Liver (tissue), 9 donors: ENCODE measurements around the gene KLHL40. TPM values are rescaled to one million over a fixed set of nuclear protein-coding genes. Genes with fewer than 3 reads are reported as not detected.

Experiments used
- DNase-seq: peaks from one replicate; pipeline ENCODE4 v3.0.0-alpha.2; 2017; ENCODE audit warnings: low spot score
- H3K27ac ChIP-seq, 2 donors: one replicate each; pipeline ENCODE4 v1.7.0; 2013; ENCODE audit warnings: inconsistent platforms in 2 of 2, low read length in 2 of 2, control low read depth in 1 of 2, low read depth in 1 of 2, mild to moderate bottlenecking in 1 of 2
- H3K27me3 ChIP-seq, 4 donors: one replicate each; pipeline versions ENCODE4 v1.6.1 to v1.7.0; 2013; ENCODE audit warnings: low read length in 3 of 4, inconsistent platforms in 1 of 4, mild to moderate bottlenecking in 1 of 4, moderate library complexity in 1 of 4; ENCODE audit not compliant: control insufficient read depth in 4 of 4, insufficient read depth in 4 of 4
- H3K36me3 ChIP-seq, 4 donors: one replicate each; pipeline versions ENCODE4 v1.6.1 to v1.7.0; 2013; ENCODE audit warnings: low read length in 3 of 4, mild to moderate bottlenecking in 3 of 4, low read depth in 1 of 4, moderate library complexity in 1 of 4; ENCODE audit not compliant: control insufficient read depth in 4 of 4, insufficient read depth in 3 of 4
- H3K4me1 ChIP-seq, 4 donors: one replicate each; pipeline versions ENCODE4 v1.6.1 to v1.7.0; 2013; ENCODE audit warnings: low read length in 3 of 4, mild to moderate bottlenecking in 3 of 4, moderate library complexity in 1 of 4; ENCODE audit not compliant: control insufficient read depth in 4 of 4, insufficient read depth in 4 of 4
- H3K4me3 ChIP-seq, 3 donors: one replicate each; pipeline versions ENCODE4 v1.6.1 to v1.7.0; 2013; ENCODE audit warnings: low read length in 3 of 3, control low read depth in 1 of 3, low read depth in 1 of 3, mild to moderate bottlenecking in 1 of 3
- H3K9ac ChIP-seq, 2 donors: one replicate each; pipeline ENCODE4 v1.7.0; 2013; ENCODE audit warnings: low read length in 2 of 2, mild to moderate bottlenecking in 2 of 2, moderate library complexity in 2 of 2, control low read depth in 1 of 2, low read depth in 1 of 2
- H3K9me3 ChIP-seq, 4 donors: one replicate each; pipeline versions ENCODE4 v1.6.1 to v1.7.0; 2013; ENCODE audit warnings: low read length in 3 of 4; ENCODE audit not compliant: control insufficient read depth in 4 of 4
- ATF3 ChIP-seq: IDR thresholded peaks from 2 replicates; pipeline ENCODE4 v1.6.1; 2016; ENCODE audit warnings: antibody characterized with exemption
- CTCF ChIP-seq: fragments of 150-350 bp; IDR thresholded peaks from 2 replicates; pipeline ENCODE4 v1.5.1; 2017; ENCODE audit warnings: improper control_type of control experiment, low read depth, low read length; ENCODE audit not compliant: missing input control
- EGR1 ChIP-seq, 2 donors: IDR thresholded peaks; 2 replicates each; pipeline ENCODE4 v1.6.1; 2016 to 2018; ENCODE audit warnings: antibody characterized with exemption in 2 of 2, low read depth in 2 of 2
- FOXA2 ChIP-seq: IDR thresholded peaks from 2 replicates; pipeline ENCODE4 v1.6.1; 2016; ENCODE audit warnings: antibody characterized with exemption
- GABPA ChIP-seq, 2 donors: IDR thresholded peaks in 1 of 2; conservative IDR thresholded peaks in 1 of 2; 2 replicates each; pipeline ENCODE4 v1.6.1; 2016; ENCODE audit warnings: antibody characterized with exemption in 2 of 2, mild to moderate bottlenecking in 1 of 2, moderate library complexity in 1 of 2
- HNF4A ChIP-seq, 2 donors: conservative IDR thresholded peaks; 2 replicates each; pipeline ENCODE4 v1.6.1; 2016; ENCODE audit warnings: antibody characterized with exemption in 2 of 2, mild to moderate bottlenecking in 2 of 2
- HNF4G ChIP-seq: IDR thresholded peaks from 2 replicates; pipeline ENCODE4 v1.6.1; 2016; ENCODE audit warnings: antibody characterized with exemption
- JUND ChIP-seq, 2 donors: IDR thresholded peaks; 2 replicates each; pipeline ENCODE4 v1.6.1; 2016; ENCODE audit warnings: antibody characterized with exemption in 2 of 2
- MAX ChIP-seq: IDR thresholded peaks from 2 replicates; pipeline ENCODE4 v1.6.1; 2016; ENCODE audit warnings: antibody characterized with exemption
- NR2F2 ChIP-seq: IDR thresholded peaks from 2 replicates; pipeline ENCODE4 v1.6.1; 2016; ENCODE audit warnings: antibody characterized with exemption
- RAD21 ChIP-seq, 2 donors: IDR thresholded peaks; 2 replicates each; pipeline ENCODE4 v1.6.1; 2016; ENCODE audit warnings: antibody characterized with exemption in 2 of 2, mild to moderate bottlenecking in 2 of 2
- RXRA ChIP-seq, 2 donors: IDR thresholded peaks; 2 replicates each; pipeline ENCODE4 v1.6.1; 2017 to 2018; ENCODE audit warnings: antibody characterized with exemption in 2 of 2, mild to moderate bottlenecking in 1 of 2
- SP1 ChIP-seq: IDR thresholded peaks from 2 replicates; pipeline ENCODE4 v1.6.1; 2018; ENCODE audit warnings: antibody characterized with exemption, mild to moderate bottlenecking
- TAF1 ChIP-seq: conservative IDR thresholded peaks from 2 replicates; pipeline ENCODE4 v1.6.1; 2016; ENCODE audit warnings: antibody characterized with exemption, mild to moderate bottlenecking
- YY1 ChIP-seq: IDR thresholded peaks from 2 replicates; pipeline ENCODE4 v1.6.1; 2016; ENCODE audit warnings: antibody characterized with exemption, mild to moderate bottlenecking
- ZBTB33 ChIP-seq: IDR thresholded peaks from 2 replicates; pipeline ENCODE4 v1.6.1; 2016; ENCODE audit warnings: antibody characterized with exemption
- WGBS: extraction: QIAGEN DNeasy Blood & Tissue Kit; methylation state at CpG from one replicate; pipeline ENCODE4 v1.1.7; 2013; 5-methylcytosine and 5-hydroxymethylcytosine counted together
- polyA plus RNA-seq, 2 donors: library from polyadenylated mRNA; stranded (reverse) in 1 of 2; unstranded in 1 of 2; fragments of 200-250 nt in 1 of 2; fragments of >200 nt in 1 of 2; fragmentation: Nextera tagmentation in 1 of 2; extraction: Ambion mirVana in 1 of 2; gene quantifications; one replicate each; pipeline versions ENCODE4 v1.2.1 to v1.2.3, GENCODE V29; 2013 to 2015
- total RNA-seq, 2 donors: library from RNA; depleted of rRNA; stranded (reverse); fragments of >200 nt; gene quantifications; one replicate each; pipeline ENCODE4 v1.2.3, GENCODE V29; 2014
- TF ChIP-seq, protein P1 (sequence below): IDR thresholded peaks from 2 replicates; pipeline ENCODE4 v1.6.1; 2016; ENCODE audit warnings: antibody characterized with exemption, mild to moderate bottlenecking
- donor health status: healthy.
- donor health status: healthy.
- donor health status: healthy.
- donor health status: healthy.
- donor health status: healthy.

KLHL40 gene
- total and polyA plus RNA-seq, 4 donors = not detected

- TF ChIP-seq YY1 (no peak), HNF4G (no peak), HNF4A (conservative IDR thresholded peaks at IDR 0.05) (no peak), EGR1 (IDR thresholded peaks at IDR 0.05; ENCODE audit: low read depth in 2 of 2) (no peak), GABPA (IDR thresholded peaks at IDR 0.05 in 1 of 2, conservative IDR thresholded peaks at IDR 0.05 in 1 of 2) (no peak), ZBTB33 (no peak), CTCF (no peak), FOXA2 (no peak), MAX (no peak), RAD21 (IDR thresholded peaks at IDR 0.05) (no peak), SP1 (no peak), JUND (IDR thresholded peaks at IDR 0.05) (no peak), RXRA (IDR thresholded peaks at IDR 0.05) (no peak)
- TF ChIP-seq, protein P1, sequence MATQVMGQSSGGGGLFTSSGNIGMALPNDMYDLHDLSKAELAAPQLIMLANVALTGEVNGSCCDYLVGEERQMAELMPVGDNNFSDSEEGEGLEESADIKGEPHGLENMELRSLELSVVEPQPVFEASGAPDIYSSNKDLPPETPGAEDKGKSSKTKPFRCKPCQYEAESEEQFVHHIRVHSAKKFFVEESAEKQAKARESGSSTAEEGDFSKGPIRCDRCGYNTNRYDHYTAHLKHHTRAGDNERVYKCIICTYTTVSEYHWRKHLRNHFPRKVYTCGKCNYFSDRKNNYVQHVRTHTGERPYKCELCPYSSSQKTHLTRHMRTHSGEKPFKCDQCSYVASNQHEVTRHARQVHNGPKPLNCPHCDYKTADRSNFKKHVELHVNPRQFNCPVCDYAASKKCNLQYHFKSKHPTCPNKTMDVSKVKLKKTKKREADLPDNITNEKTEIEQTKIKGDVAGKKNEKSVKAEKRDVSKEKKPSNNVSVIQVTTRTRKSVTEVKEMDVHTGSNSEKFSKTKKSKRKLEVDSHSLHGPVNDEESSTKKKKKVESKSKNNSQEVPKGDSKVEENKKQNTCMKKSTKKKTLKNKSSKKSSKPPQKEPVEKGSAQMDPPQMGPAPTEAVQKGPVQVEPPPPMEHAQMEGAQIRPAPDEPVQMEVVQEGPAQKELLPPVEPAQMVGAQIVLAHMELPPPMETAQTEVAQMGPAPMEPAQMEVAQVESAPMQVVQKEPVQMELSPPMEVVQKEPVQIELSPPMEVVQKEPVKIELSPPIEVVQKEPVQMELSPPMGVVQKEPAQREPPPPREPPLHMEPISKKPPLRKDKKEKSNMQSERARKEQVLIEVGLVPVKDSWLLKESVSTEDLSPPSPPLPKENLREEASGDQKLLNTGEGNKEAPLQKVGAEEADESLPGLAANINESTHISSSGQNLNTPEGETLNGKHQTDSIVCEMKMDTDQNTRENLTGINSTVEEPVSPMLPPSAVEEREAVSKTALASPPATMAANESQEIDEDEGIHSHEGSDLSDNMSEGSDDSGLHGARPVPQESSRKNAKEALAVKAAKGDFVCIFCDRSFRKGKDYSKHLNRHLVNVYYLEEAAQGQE = no peak
- H3K27ac ChIP-seq = no peak overlapping the region
- WGBS = 83% methylated on average over 6 of the region's 6 CpGs
- H3K27me3 ChIP-seq = no peaks in the 10 kb centered on the region
- no peak overlapping the region for H3K4me3 ChIP-seq
- H3K36me3 ChIP-seq = peaks cover 15 to 80% (median 75%) of the 10 kb centered on the region in 4 donors
- DNase-seq = no peak
- H3K4me1 ChIP-seq = no peaks in the 10 kb centered on the region
- no peak overlapping the region for H3K9ac ChIP-seq
- no peaks in the 10 kb centered on the region for H3K9me3 ChIP-seq
Observed at GRCh38 chr3:42638339-42638842, 46.9 kb upstream of the KLHL40 start.

- Histone ChIP-seq H3K4me1 (no peaks in the 10 kb centered on the region), H3K4me3 (no peak overlapping the region), H3K27ac (no peak overlapping the region), H3K9me3 (no peaks in the 10 kb centered on the region), H3K9ac (no peak overlapping the region), H3K27me3 (no peaks in the 10 kb centered on the region), H3K36me3 (peaks cover 18 to 81% (median 74%) of the 10 kb centered on the region in 4 donors)
- TF ChIP-seq MAX = no peak
- no peak for TF ChIP-seq ZBTB33
- no peak for TF ChIP-seq HNF4G
- TF ChIP-seq EGR1 (IDR thresholded peaks at IDR 0.05; ENCODE audit: low read depth in 2 of 2) = no peak
- TF ChIP-seq TAF1 = no peak
- no peak for TF ChIP-seq GABPA (IDR thresholded peaks at IDR 0.05 in 1 of 2, conservative IDR thresholded peaks at IDR 0.05 in 1 of 2)
- TF ChIP-seq YY1 = no peak
- no peak for TF ChIP-seq NR2F2
- no peak for TF ChIP-seq JUND (IDR thresholded peaks at IDR 0.05)
- TF ChIP-seq, protein P1 = no peak
- TF ChIP-seq ATF3 = no peak
- WGBS = 88% methylated on average over 6 of the region's 6 CpGs
- no peak for DNase-seq
Observed at GRCh38 chr3:42639192-42639591, 46.1 kb upstream of the KLHL40 start.
